ENCODE data around the gene WDR36. TPM values are rescaled to one million over a fixed set of nuclear protein-coding genes. Genes with fewer than 3 reads are reported as not detected.
A peak's percentile ranks its signal among the peaks of the same experiment; 100 is the strongest.

Gene WDR36
- total and polyA plus RNA-seq, 9 of the 15 experiments (the other 6 are each of a cell fraction or from before 2014, with no cell fraction given) = 25.7 to 68.0 (median 41.5) TPM

DNA sequence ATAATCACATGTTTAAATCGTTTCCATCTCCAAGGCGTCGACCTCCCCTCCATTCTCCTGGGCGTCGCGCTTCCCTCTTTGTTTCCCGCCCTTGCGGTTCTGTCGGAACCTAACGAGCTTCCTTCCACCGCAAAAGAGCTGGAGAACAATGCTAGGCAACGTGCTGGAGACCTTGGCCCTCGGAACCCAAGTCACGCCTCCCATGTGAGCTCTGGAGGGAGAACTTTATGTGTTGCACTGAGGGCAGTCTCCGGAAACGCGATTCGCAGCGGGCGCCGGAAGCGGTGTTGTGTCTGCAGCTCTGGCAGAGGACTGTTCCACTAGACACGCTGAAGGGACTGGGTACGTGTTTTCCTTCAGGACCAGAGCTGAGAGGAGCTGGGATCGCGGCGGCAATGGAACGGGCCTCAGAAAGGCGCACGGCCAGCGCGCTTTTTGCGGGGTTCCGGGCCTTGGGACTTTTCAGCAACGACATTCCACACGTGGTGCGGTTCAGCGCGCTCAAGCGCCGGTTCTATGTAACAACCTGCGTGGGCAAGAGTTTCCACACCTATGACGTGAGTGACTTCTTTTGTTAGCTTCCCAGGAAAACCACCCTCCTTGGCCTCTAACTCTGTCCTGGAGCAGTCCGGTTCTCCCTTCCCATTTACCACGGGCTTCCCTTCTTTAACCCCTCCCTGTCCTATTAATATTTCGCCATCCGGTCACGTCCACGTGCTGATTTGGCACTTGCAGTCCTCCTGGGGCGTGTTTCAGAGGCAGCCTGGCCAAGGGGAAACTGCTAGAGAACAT is at the start of gene WDR36 (continued):
- TF ChIP-seq, protein P1, sequence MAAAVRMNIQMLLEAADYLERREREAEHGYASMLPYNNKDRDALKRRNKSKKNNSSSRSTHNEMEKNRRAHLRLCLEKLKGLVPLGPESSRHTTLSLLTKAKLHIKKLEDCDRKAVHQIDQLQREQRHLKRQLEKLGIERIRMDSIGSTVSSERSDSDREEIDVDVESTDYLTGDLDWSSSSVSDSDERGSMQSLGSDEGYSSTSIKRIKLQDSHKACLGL (CRISPR knock-in tag; IDR thresholded peaks at IDR 0.05; ENCODE audit: borderline replicate concordance, poor library complexity, severe bottlenecking) = peak; percentile 5
- TF ChIP-seq LCOR (CRISPR knock-in tag; IDR thresholded peaks at IDR 0.05) = peak; percentile 97
- peak; percentile 62; the same call in 1 of the 2 replicates for TF ChIP-seq E2F3 (CRISPR knock-in tag; IDR thresholded peaks at IDR 0.05)
- TF ChIP-seq ATF4 (CRISPR knock-in tag; IDR thresholded peaks at IDR 0.05) = no peak
- TF ChIP-seq SRSF9 (IDR thresholded peaks at IDR 0.05; ENCODE audit: borderline replicate concordance, low read depth, low read length) = no peak
- TF ChIP-seq JUND (IDR thresholded peaks at IDR 0.05; ENCODE audit: borderline replicate concordance, low read depth, low read length) = peak; percentile 73
- peak; percentile 50; the same call in 2 of the 3 replicates for TF ChIP-seq JUND (tag; IDR thresholded peaks at IDR 0.05; ENCODE audit: borderline replicate concordance, low read depth, low read length)
- TF ChIP-seq, protein P2, sequence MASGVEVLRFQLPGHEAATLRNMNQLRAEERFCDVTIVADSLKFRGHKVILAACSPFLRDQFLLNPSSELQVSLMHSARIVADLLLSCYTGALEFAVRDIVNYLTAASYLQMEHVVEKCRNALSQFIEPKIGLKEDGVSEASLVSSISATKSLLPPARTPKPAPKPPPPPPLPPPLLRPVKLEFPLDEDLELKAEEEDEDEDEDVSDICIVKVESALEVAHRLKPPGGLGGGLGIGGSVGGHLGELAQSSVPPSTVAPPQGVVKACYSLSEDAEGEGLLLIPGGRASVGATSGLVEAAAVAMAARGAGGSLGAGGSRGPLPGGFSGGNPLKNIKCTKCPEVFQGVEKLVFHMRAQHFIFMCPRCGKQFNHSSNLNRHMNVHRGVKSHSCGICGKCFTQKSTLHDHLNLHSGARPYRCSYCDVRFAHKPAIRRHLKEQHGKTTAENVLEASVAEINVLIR (CRISPR knock-in tag; IDR thresholded peaks at IDR 0.05) = peak; percentile 57; the same call in 1 of the 2 replicates
- no peak for TF ChIP-seq KLF16 (IDR thresholded peaks at IDR 0.05)
- TF ChIP-seq, protein P3, sequence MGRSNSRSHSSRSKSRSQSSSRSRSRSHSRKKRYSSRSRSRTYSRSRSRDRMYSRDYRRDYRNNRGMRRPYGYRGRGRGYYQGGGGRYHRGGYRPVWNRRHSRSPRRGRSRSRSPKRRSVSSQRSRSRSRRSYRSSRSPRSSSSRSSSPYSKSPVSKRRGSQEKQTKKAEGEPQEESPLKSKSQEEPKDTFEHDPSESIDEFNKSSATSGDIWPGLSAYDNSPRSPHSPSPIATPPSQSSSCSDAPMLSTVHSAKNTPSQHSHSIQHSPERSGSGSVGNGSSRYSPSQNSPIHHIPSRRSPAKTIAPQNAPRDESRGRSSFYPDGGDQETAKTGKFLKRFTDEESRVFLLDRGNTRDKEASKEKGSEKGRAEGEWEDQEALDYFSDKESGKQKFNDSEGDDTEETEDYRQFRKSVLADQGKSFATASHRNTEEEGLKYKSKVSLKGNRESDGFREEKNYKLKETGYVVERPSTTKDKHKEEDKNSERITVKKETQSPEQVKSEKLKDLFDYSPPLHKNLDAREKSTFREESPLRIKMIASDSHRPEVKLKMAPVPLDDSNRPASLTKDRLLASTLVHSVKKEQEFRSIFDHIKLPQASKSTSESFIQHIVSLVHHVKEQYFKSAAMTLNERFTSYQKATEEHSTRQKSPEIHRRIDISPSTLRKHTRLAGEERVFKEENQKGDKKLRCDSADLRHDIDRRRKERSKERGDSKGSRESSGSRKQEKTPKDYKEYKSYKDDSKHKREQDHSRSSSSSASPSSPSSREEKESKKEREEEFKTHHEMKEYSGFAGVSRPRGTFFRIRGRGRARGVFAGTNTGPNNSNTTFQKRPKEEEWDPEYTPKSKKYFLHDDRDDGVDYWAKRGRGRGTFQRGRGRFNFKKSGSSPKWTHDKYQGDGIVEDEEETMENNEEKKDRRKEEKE (IDR thresholded peaks at IDR 0.05; ENCODE audit: borderline replicate concordance in 1 of 2, control insufficient read depth in 1 of 2, low read depth in 2 of 2, low read length in 1 of 2) = peak in 1 of 2 experiments; percentile 94; a peak in 2 of 4 replicates
- TF ChIP-seq MYBL2 (IDR thresholded peaks at IDR 0.05; ENCODE audit: low read depth) = peak; percentile 36; the same call in 1 of the 2 replicates
- no peak for TF ChIP-seq MYBL2 (CRISPR knock-in tag; IDR thresholded peaks at IDR 0.05; ENCODE audit: borderline replicate concordance)
- no peak for TF ChIP-seq ZBTB8A (IDR thresholded peaks at IDR 0.05; ENCODE audit: partially characterized antibody)
- TF ChIP-seq ZNF79 (CRISPR knock-in tag; IDR thresholded peaks at IDR 0.05; ENCODE audit: low read depth) = peak; percentile 29; the same call in 1 of the 2 replicates
- TF ChIP-seq ZFP1 (CRISPR knock-in tag; IDR thresholded peaks at IDR 0.05) = no peak
- TF ChIP-seq CEBPG (CRISPR knock-in tag; IDR thresholded peaks at IDR 0.05) = peak; percentile 33; the same call in 1 of the 2 replicates
- TF ChIP-seq CEBPG (tag; conservative IDR thresholded peaks at IDR 0.05 in 1 of 2, IDR thresholded peaks at IDR 0.05 in 1 of 2) = no peak; a peak in 1 of 4 replicates
- peak; percentile 41; the same call in 1 of the 2 replicates for TF ChIP-seq ZNF239 (CRISPR knock-in tag; IDR thresholded peaks at IDR 0.05)
- no peak for TF ChIP-seq NCOA2 (IDR thresholded peaks at IDR 0.05; ENCODE audit: partially characterized antibody in 2 of 2)
- peak; percentile 97 for TF ChIP-seq ZEB2 (IDR thresholded peaks at IDR 0.05)
- TF ChIP-seq ZBTB1 (CRISPR knock-in tag; IDR thresholded peaks at IDR 0.05; ENCODE audit: borderline replicate concordance, low read depth) = peak; percentile 88
- no peak for TF ChIP-seq SMARCC2 (IDR thresholded peaks at IDR 0.05; ENCODE audit: low read depth)
